GM19452 (cell line): ENCODE measurements around the gene CFB.
"Not testable (repeated sequence)": the region's sequence is repeated elsewhere in the genome, so short reads cannot be mapped to it uniquely, and the experiment has no call there.

Source experiments
- ATAC-seq: cut with Tn5 transposase; IDR thresholded peaks from one replicate; pipeline ENCODE4 v1.9.1; 2021; ENCODE audit not compliant: unreplicated experiment

CFB gene

DNA sequence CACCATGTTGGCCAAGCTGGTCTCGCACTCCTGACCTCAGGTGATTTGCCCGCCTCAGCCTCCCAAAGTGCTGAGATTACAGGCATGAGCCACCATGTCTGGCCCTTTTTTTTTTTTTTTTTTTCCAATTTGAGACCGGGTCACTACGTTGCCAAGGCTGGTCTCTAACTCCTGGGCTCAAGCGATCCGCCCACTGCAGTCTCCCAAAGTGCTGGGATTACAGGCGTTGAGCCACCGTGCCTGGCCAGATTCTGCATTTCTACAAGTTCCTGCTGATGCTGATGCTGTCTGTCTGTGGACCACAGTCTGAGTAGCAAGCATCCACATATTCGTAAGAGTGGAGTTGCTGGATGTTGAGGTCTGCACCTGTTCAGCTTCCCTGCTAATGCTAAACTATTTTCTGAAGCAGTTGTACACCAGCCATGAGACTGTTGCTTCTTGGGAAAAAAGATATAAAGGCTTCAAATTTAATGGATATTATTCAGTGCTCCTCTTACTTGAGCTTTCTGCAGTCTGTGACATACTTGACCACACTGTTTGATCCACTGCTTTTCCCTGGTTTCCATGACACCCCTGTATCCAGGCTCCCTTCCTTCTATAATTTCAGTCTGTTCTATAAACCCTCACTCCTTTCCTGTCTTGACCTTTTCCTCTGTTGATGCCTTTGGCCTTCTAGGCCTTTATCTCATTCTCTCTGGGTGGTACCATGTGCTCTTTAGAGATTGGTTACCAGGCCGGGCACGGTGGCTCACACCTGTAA lies 33.9 kb upstream of the CFB start:
- no peak for ATAC-seq

DNA sequence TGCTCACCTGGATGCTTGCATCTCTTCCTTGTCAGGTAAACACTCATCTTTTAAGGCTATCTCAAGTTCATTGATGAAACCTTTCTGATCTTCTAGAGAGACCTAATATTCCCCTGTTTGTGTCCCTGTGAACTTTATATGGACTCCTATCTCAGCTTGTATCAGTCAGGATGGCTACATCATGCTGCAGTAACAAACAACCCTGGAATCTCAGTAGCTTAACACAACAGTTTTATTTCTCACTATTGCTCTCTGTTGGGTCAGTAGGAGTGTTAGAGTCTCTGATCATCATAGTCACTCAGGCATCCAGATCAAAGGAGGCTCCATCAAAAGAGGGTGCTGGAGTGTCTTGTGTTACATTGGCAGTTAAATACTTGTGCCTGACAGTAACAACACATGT lies 30.5 kb upstream of the CFB start:
- no peak for ATAC-seq

GRCh38 chr6:31915756-31916155 lies 30.1 kb upstream of the CFB start:
- ATAC-seq: no peak

DNA sequence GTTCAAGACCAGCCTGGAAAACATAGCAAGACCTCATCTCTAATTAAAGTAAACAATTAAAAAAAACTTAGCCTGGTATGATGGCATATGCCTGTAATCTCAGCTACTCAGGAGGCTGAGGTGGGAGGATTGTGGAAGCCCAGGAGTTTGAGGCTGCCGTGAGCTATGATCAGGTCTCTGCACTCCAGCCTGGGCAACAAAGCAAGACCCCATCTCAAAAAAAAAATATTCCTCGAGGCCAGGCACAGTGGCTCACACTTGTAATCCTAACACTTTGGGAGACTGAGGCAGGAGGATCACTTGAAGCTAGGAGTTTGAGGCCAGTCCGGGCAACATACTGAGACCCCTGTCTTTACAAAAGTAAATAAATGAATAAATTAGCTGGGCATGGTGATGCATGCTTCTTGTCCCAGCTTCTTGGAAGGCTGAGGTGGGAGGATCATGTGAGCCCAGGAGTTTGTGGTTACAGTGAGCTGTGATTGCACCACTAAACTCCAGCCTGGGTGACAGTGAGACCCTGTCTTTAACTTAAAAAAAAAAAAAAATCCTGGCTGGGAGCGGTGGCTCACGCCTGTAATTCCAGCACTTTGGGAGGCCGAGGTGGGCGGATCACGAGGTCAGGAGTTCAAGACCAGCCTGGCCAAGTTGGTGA lies 27.7 kb upstream of the CFB start:
- no peak for ATAC-seq

DNA sequence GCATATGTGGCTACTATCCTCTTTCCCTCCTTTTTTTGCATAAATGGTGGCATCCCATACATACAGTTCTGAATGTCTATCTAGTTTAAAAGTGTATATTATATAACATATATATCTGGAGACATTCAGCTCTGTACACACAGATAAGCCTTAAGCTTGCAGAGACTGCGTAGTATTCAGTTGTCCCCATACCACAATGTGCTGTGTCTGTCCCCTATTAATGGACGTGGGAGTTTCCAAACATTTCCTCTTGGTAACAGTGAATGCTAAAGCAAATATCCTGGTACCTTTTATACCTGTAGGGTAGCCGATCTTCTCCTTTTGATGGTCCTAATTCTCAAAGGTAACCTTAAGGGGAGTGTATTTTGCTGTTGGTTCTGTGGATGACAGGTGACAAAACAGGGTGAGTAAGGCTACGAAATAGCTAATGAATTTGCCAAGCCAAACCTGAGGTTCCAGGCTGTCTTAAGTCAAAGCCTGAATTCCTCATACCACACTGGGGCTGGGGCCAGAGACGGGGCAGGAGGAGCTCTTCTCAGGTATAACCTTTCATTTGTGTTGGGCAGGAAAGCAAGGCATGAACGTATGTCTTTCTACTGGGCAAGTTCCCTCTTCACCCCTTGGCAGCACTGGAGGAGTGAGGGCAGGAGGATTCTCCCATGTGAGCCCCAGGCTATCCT lies 26.1 kb upstream of the CFB start:
- no peak for ATAC-seq

DNA sequence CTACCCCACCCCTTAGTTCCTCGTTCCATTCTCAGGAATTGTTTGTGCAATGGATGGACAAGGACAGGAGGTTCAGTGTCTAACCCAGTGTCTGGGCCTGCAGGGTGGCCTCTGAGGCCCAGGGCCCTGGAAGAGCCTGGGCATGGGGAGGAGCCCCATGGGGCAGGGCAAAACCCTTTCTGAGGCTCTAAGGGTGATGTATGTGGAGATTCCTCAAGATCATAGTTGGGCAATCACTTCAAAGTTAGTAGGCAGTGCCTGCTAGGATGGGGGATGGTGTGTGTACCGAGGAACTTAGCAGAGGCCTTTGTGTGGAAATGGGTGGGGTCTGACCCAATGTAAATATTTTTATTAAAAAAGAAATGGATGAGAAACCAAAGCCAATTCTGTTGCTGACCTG lies 25.1 kb upstream of the CFB start:
- ATAC-seq: no peak

DNA sequence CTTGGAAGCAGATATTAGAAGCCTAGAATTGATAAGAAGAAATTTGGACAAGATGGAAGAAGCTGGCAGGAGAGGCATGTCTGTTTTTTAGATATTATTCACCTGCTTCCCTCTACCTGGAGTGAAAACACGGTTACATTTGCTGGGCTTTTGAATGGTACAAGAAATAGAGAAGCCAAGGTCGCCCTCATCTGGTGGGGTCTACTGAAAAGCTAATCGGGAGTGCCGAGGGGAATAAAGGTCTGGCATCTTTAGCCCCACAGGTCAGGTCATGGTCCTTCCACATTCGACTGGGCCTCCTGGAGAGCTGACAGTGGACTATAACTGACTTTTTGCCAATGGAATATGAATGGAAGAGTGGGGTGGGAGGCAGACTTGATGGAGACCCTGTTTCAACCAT lies 23.0 kb upstream of the CFB start:
- ATAC-seq: no peak

DNA sequence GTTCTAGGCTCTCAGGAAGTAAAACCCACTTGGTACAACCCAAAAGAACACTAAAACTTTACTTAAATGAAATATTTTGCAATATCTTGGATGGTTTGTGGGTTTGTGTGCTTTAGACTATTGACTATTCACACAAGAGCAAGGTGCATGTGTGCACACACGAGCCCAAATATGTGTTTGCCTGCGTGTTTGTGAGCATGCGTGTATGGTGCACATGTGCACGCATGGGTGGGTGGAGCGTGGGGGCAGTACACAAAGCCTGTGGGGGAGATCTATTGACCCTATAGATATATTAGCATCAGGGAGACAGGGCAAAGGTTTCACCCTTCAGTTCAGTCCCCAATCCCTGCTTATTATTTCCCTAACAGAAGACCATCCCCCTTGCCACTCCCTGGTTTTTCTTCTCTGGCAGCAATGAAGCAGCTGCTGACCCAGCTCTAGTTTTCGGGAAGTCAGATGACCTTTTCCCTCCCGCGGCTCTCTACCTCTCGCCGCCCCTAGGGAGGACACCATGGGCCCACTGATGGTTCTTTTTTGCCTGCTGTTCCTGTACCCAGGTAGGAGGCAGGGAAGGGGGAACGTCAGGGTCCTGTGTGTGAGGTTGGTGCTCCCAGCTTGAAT lies 18.5 kb upstream of the CFB start, which contains the start of gene C2:
C2 (plus strand) TSS at position 476 of the 621 bp plus-strand sequence; CDS start at position 512, 36 bp downstream.
- ATAC-seq: no peak

- ATAC-seq: no peak
Measured at GRCh38 chr6:31927863-31928671, 17.8 kb upstream of the CFB start.

GRCh38 chr6:31928672-31928939 lies 17.3 kb upstream of the CFB start:
- no peak for ATAC-seq

GRCh38 chr6:31930962-31931361 lies 14.9 kb upstream of the CFB start:
- no peak for ATAC-seq

DNA sequence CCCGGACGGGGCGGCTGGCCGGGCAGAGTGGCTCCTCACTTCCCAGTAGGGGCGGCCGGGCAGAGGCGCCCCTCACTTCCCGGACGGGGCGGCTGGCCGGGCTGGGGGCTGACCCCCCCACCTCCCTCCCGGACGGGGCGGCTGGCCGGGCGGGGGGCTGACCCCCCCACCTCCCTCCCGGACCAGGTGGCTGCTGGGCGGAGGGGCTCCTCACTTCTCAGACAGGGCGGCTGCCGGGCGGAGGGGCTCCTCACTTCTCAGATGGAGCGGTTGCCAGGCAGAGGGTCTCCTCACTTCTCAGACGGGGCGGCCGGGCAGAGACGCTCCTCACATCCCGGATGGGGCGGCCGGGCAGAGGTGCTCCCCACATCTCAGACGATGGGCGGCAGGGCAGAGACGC lies 13.8 kb upstream of the CFB start:
- ATAC-seq: not testable (repeated sequence)

DNA sequence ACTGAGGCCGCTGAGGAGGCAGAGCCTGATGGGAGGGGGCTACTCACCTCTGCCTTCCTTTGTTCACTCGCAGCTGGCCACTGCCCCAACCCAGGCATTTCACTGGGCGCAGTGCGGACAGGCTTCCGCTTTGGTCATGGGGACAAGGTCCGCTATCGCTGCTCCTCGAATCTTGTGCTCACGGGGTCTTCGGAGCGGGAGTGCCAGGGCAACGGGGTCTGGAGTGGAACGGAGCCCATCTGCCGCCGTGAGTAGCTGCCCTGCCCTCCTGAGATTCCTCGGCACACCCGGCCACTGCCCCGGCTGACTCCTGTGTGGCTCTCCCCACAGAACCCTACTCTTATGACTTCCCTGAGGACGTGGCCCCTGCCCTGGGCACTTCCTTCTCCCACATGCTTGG lies 12.4 kb upstream of the CFB start:
- no peak for ATAC-seq

GRCh38 chr6:31935021-31935420 lies 10.9 kb upstream of the CFB start:
- ATAC-seq: no peak

DNA sequence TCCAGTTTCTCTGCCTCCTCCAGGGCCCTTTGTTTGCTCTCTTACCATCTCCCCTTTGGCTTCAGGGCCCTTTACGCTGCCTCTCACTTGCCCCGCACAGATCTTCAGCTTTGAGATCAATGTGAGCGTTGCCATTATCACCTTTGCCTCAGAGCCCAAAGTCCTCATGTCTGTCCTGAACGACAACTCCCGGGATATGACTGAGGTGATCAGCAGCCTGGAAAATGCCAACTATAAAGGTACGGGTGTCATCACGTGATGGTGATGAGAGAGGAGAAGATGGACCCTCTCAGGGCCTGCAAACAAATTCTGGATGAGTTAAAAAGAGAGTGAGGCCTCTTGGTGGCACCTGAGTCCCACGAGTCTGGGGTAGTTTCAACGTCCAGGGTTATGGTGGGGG lies 10.1 kb upstream of the CFB start:
- no peak for ATAC-seq

DNA sequence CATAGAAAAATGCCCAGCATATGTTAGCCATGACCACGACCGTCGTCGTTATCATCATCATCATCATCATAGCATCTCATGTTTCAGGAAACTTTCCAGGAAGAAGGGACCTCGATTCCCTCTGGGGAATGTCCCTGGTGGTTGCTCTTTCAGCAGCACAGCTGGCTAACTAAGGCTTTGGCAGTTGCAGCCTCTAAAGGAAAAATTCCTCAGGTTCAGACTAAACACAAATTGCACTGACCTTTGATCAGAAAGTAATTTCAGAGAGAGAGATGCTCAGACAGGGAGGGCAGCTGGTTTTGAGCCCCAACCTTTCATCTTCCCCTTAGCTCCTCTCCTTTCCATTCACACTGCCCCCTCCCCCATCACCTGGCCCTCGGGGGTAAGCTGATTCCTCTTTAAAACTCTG lies 5.6 kb upstream of the CFB start:
- no peak for ATAC-seq

DNA sequence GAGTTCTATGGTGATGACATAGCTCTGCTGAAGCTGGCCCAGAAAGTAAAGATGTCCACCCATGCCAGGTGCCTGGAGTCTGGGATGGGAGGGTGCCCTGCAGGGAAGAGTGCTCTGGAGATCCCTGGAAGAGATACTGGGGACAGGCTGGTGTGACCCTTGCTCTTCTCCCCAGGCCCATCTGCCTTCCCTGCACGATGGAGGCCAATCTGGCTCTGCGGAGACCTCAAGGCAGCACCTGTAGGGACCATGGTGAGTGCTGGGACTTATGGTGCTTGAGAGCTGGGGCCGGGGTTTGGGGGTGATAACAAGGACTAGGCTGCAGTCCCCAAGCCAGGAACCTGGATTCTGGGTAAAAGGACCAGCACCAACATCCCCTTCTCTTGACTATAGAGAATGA lies 2.2 kb upstream of the CFB start:
- ATAC-seq: no peak

GRCh38 chr6:31945154-31945506 lies 765 bp upstream of the CFB start:
- no peak for ATAC-seq

DNA sequence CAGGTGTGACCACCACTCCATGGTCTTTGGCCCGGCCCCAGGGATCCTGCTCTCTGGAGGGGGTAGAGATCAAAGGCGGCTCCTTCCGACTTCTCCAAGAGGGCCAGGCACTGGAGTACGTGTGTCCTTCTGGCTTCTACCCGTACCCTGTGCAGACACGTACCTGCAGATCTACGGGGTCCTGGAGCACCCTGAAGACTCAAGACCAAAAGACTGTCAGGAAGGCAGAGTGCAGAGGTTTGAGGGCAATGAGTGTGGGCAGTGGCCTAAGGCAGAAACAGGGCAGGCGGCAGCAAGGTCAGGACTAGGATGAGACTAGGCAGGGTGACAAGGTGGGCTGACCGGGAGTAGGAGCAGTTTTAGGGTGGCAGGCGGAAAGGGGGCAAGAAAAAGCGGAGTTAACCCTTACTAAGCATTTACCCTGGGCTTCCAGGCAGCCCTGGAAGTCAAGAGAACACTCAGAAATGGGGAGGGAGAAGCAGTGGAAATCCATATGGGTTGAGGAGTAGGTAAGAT lies 533 bp downstream of the CFB start:
- no peak for ATAC-seq

- no peak for ATAC-seq
Measured at GRCh38 chr6:31947070-31947675, 1.3 kb downstream of the CFB start.

DNA sequence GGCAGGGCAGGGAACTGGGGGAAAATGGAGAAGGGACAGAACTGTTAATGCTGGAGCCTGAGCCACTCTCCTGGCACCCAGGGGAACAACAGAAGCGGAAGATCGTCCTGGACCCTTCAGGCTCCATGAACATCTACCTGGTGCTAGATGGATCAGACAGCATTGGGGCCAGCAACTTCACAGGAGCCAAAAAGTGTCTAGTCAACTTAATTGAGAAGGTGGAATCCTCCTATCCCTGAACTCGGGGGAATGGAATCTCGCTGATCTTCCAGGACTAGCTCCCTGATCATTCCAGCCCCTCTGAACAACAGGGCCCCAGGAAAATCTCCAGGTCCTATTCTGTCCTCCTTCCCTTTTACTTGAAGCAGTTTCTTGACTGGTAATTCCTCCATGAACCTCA lies 2.0 kb downstream of the CFB start:
- no peak for ATAC-seq
